Endothelial cell of umbilical vein (primary cell): ENCODE results near the gene COL4A2. TPM values are rescaled to one million over a fixed set of nuclear protein-coding genes. Genes with fewer than 3 reads are reported as not detected.

Experiments
- BruUV-seq: library from RNA; stranded (reverse); fragments of 400-500 nt; replicated peaks from 2 replicates; lab custom pipeline; 2021; lab: Mats Ljungman, UMichigan
- CTCF ChIA-PET: fragments of 300-600, 350-600 bp; sonication (Branson Sonifier 250); formaldehyde crosslinking; loops from one replicate; lab custom pipeline; 2021; ENCODE audit warnings: antibody characterized with exemption, inconsistent platforms; lab: Charles Lee
- POLR2A ChIA-PET: fragments of 300-600, 350-600 bp; sonication (Branson Sonifier 250); formaldehyde crosslinking; loops from one replicate; lab custom pipeline; 2021; ENCODE audit warnings: antibody characterized with exemption, inconsistent platforms; lab: Charles Lee
- DNase-seq: peaks from one replicate; pipeline ENCODE4 v3.0.0-alpha.2; 2011; ENCODE audit warnings: low read depth, low spot score
- FAIRE-seq: peaks from 2 replicates; lab custom pipeline; 2011; peaks lifted over from hg19 to GRCh38; lab: Jason Lieb, UNC
- H2AFZ ChIP-seq: 2 replicates; pipeline ENCODE4 v1.6.0; 2012; ENCODE audit warnings: low read depth, low read length, control low read depth, inconsistent platforms
- H3K27ac ChIP-seq: 2 replicates; pipeline ENCODE4 v1.5.1; 2011; ENCODE audit warnings: low read depth, mild to moderate bottlenecking, control low read depth, low read length, moderate library complexity; ENCODE audit not compliant: insufficient read depth
- H3K27me3 ChIP-seq, 2 experiments: 2 replicates each; pipeline versions ENCODE4 v1.6.0 to v1.6.1; 2011; ENCODE audit warnings: low read length in 2 of 2, mixed read lengths in 1 of 2; ENCODE audit not compliant: control insufficient read depth in 2 of 2, insufficient read depth in 2 of 2
- H3K36me3 ChIP-seq, 2 experiments: 2 replicates in 1 of 2; 3 replicates in 1 of 2; pipeline ENCODE4 v1.5.1; 2011; ENCODE audit warnings: low read length in 2 of 2, mild to moderate bottlenecking in 1 of 2, moderate library complexity in 1 of 2; ENCODE audit not compliant: control insufficient read depth in 2 of 2, insufficient read depth in 2 of 2; ENCODE audit errors: extremely low read depth in 1 of 2
- H3K4me1 ChIP-seq: 3 replicates; pipeline ENCODE4 v1.5.1; 2011; ENCODE audit warnings: mild to moderate bottlenecking, low read length; ENCODE audit not compliant: control insufficient read depth, insufficient read depth; ENCODE audit errors: extremely low read depth
- H3K4me2 ChIP-seq: 2 replicates; pipeline ENCODE4 v1.6.1; 2011; ENCODE audit warnings: low read length, control low read depth, mixed read lengths; ENCODE audit not compliant: insufficient read depth
- H3K4me3 ChIP-seq, 3 experiments: fragments of 200-600 bp in 1 of 3; sonication (generic), shearing (Covaris generic) in 1 of 3; replicated peaks in 1 of 3; 2 replicates each; pipeline ENCODE4 v1.5.1; 2011 to 2016; ENCODE audit warnings: control low read depth in 3 of 3, low read length in 3 of 3, mild to moderate bottlenecking in 2 of 3, inconsistent platforms in 1 of 3, low read depth in 1 of 3, moderate library complexity in 1 of 3; ENCODE audit not compliant: insufficient read depth in 1 of 3
- H3K79me2 ChIP-seq: 2 replicates; pipeline ENCODE4 v1.6.0; 2012; ENCODE audit warnings: low read length, inconsistent platforms; ENCODE audit not compliant: control insufficient read depth, insufficient read depth
- H3K9ac ChIP-seq: replicated peaks from 2 replicates; pipeline ENCODE3; 2011; ENCODE audit warnings: low read length, control low read depth; ENCODE audit not compliant: insufficient read depth; ENCODE audit errors: extremely low read depth
- H3K9me1 ChIP-seq: replicated peaks from 3 replicates; pipeline ENCODE4 v1.6.0; 2011; ENCODE audit warnings: mild to moderate bottlenecking, low read length; ENCODE audit not compliant: control insufficient read depth, insufficient read depth; ENCODE audit errors: extremely low read depth
- H3K9me3 ChIP-seq: replicated peaks from 2 replicates; pipeline ENCODE4 v1.5.1; 2012; ENCODE audit warnings: low read length, inconsistent platforms; ENCODE audit not compliant: control insufficient read depth, insufficient read depth
- H4K20me1 ChIP-seq: replicated peaks from 2 replicates; pipeline ENCODE3; 2011; ENCODE audit warnings: mild to moderate bottlenecking, low read length; ENCODE audit not compliant: control insufficient read depth, insufficient read depth; ENCODE audit errors: extremely low read depth
- EZH2 ChIP-seq: IDR thresholded peaks from 2 replicates; pipeline ENCODE4 v1.6.1; 2012; ENCODE audit warnings: borderline replicate concordance, low read depth, mild to moderate bottlenecking, moderate library complexity, low read length, inconsistent platforms; ENCODE audit not compliant: severe bottlenecking
- FOS ChIP-seq: IDR thresholded peaks from 2 replicates; pipeline ENCODE4 v1.6.1; 2011; ENCODE audit warnings: mild to moderate bottlenecking, low read length, moderate library complexity, borderline replicate concordance; ENCODE audit not compliant: insufficient read depth
- GATA2 ChIP-seq: IDR thresholded peaks from 2 replicates; pipeline ENCODE4 v1.7.0; 2011; ENCODE audit warnings: low read depth, mild to moderate bottlenecking, moderate library complexity, mixed read lengths, low read length; ENCODE audit not compliant: insufficient read length, insufficient read depth
- JUN ChIP-seq: IDR thresholded peaks from 2 replicates; pipeline ENCODE4 v1.6.1; 2011; ENCODE audit warnings: borderline replicate concordance, low read depth; ENCODE audit not compliant: insufficient read length, insufficient read depth
- MYC ChIP-seq: IDR thresholded peaks from one replicate; pipeline ENCODE4 v1.6.1; 2011; ENCODE audit warnings: mild to moderate bottlenecking, low read depth, low read length
- POLR2A ChIP-seq: IDR thresholded peaks from 2 replicates; pipeline ENCODE4 v1.6.1; 2012; ENCODE audit warnings: low read depth, mild to moderate bottlenecking, control low read depth, low read length
- POLR2AphosphoS5 ChIP-seq: IDR thresholded peaks from 2 replicates; pipeline ENCODE4 v1.6.1; 2012; ENCODE audit warnings: low read depth, mild to moderate bottlenecking, control low read depth, low read length, moderate library complexity; ENCODE audit not compliant: insufficient read depth
- dilution Hi-C: fragments of 300-500 bp; cut with MboI; formaldehyde crosslinking; loops from one replicate; pipeline ENCODE4 v1.15.0; 2019; ENCODE audit warnings: low sequenced_read_pairs; ENCODE audit not compliant: extremely low pct_ligation_motif_present
- intact Hi-C: fragments of 100-400 bp; cut with micrococcal nuclease; formaldehyde crosslinking; loops from one replicate; pipeline ENCODE4 v1.10.0; 2022
- polyA plus RNA-seq, 4 experiments: library from polyadenylated mRNA; depleted of rRNA in 3 of 4; stranded (reverse) in 3 of 4; unstranded in 1 of 4; fragments of >200 nt; gene quantifications; 2 replicates each; pipeline versions ENCODE4 v1.2.1 to v1.2.3, GENCODE V29; 2011 to 2012; ENCODE audit warnings: missing spikeins in 1 of 4
- total RNA-seq: library from RNA; stranded (reverse); gene quantifications from 2 replicates; pipeline ENCODE4 v1.2.3, GENCODE V29; 2021
- TF ChIP-seq, protein P1 (sequence below), 2 donors: IDR thresholded peaks; 1 replicate in 1 of 2; 2 replicates in 1 of 2; pipeline ENCODE4 v1.5.1; 2011; ENCODE audit warnings: low read length in 2 of 2, mild to moderate bottlenecking in 2 of 2, moderate library complexity in 2 of 2, control low read depth in 1 of 2, inconsistent platforms in 1 of 2, low read depth in 1 of 2; ENCODE audit not compliant: insufficient read depth in 1 of 2; ENCODE audit errors: extremely low read depth in 1 of 2
- TF ChIP-seq, protein P2 (sequence below): IDR thresholded peaks from 2 replicates; pipeline ENCODE4 v1.6.1; 2011; ENCODE audit not compliant: insufficient read depth, insufficient read length

COL4A2 gene
- total and polyA plus RNA-seq, 2 donors (not counting 3 experiments of a cell fraction or from before 2014, with no cell fraction given) = 792 to 940 TPM

DNA sequence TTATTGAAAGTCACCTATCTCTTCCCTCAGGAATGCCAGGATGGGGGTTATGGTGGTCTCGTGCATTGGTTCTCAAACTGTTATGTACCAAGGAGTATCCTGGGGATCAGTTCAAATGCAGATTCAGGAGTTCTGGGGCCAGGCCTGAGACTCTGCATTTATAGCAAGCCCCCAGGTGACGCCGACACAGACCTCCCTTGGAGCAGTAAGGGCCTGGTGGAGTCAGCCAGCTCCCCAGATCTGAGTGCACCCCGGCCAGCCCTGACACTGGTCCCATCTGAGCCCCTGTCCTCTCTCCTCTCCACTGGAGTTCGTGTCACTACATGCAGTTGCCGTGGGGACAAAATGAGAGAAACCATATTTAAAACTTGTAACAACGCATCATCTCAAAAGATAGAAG is 112.9 kb downstream of the COL4A2 start:
- FAIRE-seq (no peak), DNase-seq (no peak)
- Histone ChIP-seq H3K9ac (peak overlapping the region; percentile 36), H4K20me1 (no peaks in the 10 kb centered on the region), H3K79me2 (no peaks in the 10 kb centered on the region), H3K4me3 (no peak overlapping the region), H3K27me3 (no peaks in the 10 kb centered on the region), H3K27ac (peak overlapping the region; percentile 72), H3K9me3 (no peaks in the 10 kb centered on the region), H3K4me2 (peak overlapping the region; percentile 39), H3K9me1 (no peaks in the 10 kb centered on the region), H3K4me1 (peaks cover 68% of the 10 kb centered on the region), H2AFZ (no peak overlapping the region), H3K36me3 (peaks cover 3 to 4% of the 10 kb centered on the region in 2 experiments)
- CTCF ChIA-PET = interaction anchor here (1.1 to 1.5 kb wide), 3 partner anchors 8 to 156 kb away, joined by 3 to 5 read pairs (median 5); no protein-coding TSS in a partner anchor
- dilution Hi-C loops (no loop called here), intact Hi-C loops (loop anchor here (1.0 kb wide), 2 partner anchors 8 to 79 kb away; no protein-coding TSS in a partner anchor)
- POLR2A ChIA-PET = no interaction called here
- no peak for TF ChIP-seq POLR2AphosphoS5
- TF ChIP-seq, protein P1, sequence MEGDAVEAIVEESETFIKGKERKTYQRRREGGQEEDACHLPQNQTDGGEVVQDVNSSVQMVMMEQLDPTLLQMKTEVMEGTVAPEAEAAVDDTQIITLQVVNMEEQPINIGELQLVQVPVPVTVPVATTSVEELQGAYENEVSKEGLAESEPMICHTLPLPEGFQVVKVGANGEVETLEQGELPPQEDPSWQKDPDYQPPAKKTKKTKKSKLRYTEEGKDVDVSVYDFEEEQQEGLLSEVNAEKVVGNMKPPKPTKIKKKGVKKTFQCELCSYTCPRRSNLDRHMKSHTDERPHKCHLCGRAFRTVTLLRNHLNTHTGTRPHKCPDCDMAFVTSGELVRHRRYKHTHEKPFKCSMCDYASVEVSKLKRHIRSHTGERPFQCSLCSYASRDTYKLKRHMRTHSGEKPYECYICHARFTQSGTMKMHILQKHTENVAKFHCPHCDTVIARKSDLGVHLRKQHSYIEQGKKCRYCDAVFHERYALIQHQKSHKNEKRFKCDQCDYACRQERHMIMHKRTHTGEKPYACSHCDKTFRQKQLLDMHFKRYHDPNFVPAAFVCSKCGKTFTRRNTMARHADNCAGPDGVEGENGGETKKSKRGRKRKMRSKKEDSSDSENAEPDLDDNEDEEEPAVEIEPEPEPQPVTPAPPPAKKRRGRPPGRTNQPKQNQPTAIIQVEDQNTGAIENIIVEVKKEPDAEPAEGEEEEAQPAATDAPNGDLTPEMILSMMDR (IDR thresholded peaks at IDR 0.05; ENCODE audit: extremely low read depth in 1 of 2, insufficient read depth in 1 of 2, low read depth in 1 of 2, low read length in 2 of 2) = no peak
- TF ChIP-seq EZH2 = no peak
- no peak for TF ChIP-seq JUN
- TF ChIP-seq FOS = no peak
- TF ChIP-seq, protein P2, sequence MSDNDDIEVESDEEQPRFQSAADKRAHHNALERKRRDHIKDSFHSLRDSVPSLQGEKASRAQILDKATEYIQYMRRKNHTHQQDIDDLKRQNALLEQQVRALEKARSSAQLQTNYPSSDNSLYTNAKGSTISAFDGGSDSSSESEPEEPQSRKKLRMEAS = no peak
- TF ChIP-seq POLR2A = no peak
- TF ChIP-seq GATA2 = no peak
- TF ChIP-seq MYC = no peak
- BruUV-seq = no TSS peak
